Measurements from ENCODE around the gene ARHGAP32.
"Not testable (repeated sequence)": the region's sequence is repeated elsewhere in the genome, so short reads cannot be mapped to it uniquely, and the experiment has no call there.

ARHGAP32 gene

DNA sequence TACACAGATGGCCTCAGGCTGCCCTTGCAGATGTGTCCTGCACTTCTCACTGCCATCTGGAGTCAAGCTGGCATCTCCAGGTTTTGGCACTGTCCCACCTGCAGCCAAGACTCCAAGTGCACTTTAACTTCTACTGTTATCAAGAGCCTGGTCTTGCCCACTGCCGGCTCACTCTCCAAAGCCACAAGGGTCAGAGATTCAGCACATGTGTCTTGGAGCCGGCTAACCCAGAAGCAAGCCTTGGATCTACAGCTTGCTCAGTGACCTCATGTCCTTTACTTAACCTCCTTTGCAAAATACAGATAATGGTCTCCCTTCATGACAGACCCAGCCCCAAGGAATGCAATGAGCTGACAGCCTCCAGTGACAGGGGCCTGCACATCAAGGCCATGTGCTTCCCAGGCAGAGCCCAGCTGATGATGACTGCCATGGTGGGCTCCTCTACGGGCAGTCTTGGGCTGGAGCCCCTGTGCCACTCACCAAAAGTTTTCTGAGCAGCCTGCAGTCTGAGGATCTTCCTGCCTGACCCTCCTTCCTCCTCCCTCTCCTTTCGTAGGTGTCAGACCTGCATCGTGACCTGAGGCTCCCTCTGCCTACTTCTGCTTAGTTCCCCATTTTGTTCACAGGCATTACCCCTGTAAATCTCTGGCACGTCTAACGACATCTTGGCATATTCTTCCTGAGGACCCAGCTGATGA, 258.5 kb downstream of the ARHGAP32 start:
- DNase-seq (ENCODE audit: low read depth in 2 of 2), result no peak

DNA sequence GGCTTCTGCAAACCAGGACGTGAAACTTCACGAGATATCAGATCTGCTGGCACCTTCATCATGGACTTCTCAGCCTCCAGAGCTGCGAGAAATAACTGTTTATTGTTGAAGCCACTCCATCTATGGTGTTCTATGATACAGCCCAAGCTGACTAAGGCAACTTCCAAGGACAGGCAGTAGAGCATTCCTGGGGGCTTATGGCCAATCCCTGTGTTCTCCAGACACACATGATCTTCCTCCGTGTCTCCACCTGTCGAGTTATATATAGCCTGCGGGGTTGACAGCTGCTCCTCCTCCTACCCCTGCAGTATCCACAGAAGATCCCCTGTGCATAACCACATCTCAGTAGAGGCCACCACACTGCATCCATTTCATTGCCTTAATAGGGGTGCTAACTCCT, 260.5 kb downstream of the ARHGAP32 start:
- DNase-seq (ENCODE audit: low read depth in 2 of 2), result no peak

DNA sequence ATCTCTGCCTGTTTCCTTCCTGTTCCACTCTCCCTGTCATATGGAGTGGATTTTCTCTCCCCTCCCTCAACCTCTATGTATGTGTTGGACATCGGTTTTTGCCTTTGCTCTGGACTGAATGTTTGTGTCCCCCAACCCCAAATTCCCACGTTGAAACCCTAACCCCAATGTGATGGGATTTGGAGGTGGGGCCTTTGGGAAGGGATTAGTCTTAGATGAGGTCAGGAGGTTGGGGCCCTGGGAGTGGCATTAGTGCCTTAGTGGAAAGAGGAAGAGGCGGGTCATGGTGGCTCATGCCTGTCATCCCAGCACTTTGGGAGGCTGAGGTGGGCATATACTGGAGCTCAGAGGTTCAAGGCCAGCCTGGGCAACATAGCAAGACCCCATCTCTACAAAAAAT, 261.1 kb downstream of the ARHGAP32 start:
- no peak for DNase-seq (ENCODE audit: low read depth in 2 of 2)

DNA sequence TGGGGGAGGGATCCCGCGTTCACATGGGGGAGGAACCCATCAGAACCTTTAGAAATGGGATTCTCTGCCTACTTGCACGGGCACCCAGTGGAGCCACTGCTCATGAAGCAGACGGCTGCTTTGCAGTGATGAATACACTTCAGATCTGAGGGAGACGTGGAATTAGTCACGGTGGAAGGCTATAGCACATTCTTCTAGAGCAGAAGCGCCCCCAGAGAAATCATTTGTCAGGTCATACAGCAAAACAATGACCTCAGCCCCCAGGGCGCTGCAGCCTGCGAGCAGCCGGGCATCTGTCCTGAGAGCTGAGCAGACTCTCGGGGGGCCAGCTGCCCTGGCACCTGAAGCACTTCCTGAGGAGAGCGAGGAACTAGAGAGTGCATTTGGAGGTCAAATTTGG, 262.1 kb downstream of the ARHGAP32 start:
- DNase-seq (ENCODE audit: low read depth in 2 of 2), result no peak

DNA sequence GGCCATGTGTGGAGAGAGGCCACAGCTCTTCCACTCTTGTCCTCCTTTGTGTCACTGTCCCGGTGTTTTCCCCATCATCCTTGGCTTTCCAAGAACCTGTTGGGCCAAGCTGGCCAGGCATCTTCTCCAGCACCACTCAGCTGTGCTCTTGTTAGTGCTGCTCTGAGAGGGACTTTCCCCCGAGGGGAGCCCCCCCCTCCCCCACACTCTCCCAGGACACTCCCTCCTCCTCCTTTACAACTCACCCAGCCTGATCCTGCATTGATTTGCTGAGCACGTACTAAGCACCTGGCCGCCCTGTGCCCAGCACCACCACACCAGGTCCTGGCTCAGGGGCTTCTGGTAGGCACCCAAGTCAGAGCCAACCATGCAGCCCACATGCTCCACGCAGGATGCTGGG, 262.7 kb downstream of the ARHGAP32 start:
- DNase-seq (ENCODE audit: low read depth in 2 of 2), result no peak

DNA sequence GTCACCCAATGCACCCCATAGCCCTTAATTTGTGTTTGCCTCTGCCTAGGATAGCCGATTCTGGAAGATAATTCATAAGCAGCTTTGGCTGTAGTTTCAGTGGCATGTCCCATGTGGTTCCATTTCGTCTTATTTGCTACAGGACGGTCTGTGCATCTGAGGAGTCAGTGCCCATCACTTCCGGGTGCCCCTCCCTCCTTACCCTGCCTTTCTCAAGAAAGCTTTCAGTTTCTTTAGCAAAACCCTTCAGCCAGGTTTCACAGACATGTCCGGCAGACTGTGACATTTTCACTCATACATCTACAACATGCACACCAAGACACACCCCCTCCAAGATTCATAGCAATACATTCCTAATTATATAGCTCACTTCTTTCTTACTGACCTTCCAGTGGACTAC, 263.7 kb downstream of the ARHGAP32 start:
- no peak for DNase-seq (ENCODE audit: low read depth in 2 of 2)

DNA sequence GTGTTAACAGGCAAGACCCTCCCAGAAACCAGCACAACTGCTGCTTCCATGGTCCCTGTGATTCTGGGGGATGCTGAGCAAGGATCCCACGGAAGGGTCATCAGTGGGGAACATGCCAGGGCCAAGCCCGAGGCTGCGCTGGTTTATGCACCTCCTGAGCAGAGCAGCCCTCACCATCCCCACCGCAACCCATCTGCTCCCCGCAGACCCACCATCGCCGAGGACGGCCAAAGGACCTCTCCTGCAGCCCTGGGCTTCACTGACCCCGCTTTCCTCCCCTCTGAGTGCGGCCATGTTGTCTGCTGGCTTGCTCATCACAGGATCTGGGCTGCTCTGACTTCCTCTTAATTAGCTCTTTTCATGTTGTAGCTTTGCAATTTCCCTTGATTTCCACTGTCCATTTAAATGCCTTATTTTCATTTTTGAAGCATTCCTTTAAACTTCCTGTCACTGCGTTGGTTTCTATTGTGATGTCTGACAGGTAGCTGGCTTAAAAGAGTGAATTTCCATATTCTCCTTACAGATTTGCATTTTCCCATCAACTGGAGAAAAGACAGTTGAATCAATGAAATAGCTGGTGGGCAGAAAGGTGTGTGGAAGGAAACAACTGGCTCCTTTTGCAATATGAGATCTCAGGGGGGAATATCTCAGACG, 264.3 kb downstream of the ARHGAP32 start:
- no peak for DNase-seq (ENCODE audit: low read depth in 2 of 2)

DNA sequence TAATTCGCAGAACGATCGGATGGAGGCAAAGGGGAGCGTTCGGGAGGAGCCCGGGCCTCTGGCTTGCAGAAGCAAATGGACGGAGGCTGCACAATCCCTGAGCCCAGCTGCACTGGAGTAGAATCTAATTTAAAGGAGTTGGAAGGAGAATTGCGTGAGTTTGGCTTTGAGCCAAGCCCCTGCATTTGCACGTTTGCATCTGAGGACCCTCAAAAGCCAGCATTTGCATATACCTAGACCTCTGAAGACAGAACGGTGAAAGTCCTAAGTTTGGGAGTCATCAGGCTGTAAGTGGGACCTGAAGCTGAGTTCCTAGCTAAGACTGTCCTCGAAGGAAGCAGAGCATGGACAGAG, 265.0 kb downstream of the ARHGAP32 start:
- no peak for DNase-seq (ENCODE audit: low read depth in 2 of 2)

DNA sequence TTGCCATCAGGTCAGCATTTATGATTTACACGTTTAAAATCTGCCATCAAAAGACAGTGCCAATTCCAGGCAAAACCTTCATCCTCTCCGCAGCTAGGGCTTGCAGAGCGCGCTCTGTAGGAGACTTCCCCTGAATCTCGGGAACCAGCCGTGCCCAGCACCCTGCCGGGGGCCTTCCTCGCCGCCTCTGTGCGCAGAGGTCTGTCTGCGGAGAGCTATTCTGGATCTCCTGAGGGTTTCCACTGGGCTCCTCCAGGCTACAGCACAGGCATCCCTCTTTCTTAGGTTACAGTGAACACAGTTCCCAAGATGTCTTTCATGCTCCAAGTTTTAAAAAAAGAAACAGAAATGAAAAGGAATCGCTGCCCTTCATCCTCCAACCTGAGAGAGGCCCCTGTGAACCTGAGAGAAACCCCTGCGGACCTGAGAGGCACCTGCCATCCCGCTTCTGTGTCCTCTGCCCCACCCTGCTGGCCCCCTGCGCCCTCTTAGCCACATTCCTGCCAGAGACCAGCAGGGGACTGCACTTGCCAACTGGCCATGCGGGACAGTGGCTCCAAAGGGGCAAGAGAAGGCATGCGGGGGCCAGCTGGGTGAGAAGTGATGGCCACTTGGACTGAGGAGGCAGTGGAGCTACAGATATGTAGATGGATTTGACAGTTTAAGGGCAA, 265.6 kb downstream of the ARHGAP32 start:
- no peak for DNase-seq (ENCODE audit: low read depth in 2 of 2)

DNA sequence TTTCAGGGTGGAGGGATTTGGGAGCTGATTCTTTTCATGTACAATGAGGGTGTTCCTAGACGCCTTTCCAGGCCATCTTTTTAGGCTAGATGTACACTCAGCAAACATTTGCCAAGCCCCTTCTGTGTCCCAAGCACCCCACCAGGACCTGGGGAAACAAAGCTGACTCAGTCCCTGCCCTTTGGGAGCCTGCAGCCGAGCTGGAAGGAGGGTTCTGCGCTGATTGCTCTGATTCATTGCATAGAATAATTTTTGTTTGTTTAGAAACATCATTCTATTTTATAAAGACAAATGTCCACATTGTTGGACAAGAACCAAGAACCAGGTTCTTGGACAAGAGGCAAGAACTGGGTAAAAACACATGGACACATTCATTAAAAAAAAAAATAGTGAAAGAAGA, 266.1 kb downstream of the ARHGAP32 start:
- DNase-seq (ENCODE audit: low read depth in 2 of 2), result no peak

DNA sequence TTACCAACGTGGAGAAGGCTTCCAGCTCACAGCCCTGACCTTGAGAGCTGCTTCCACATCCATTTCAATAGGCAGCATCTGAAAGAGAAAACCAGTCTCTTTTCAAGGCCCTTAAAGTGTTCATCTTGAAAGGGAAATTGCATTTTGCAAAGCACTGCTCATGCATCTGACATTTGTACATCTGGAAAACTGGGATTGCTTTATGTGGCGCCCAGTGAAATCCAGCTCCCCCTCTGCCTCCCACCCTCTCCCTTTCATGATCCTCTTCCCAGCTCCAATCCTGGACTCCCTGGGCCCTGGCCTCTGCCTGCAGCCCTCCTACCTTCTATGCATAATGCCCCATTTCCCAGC, 266.9 kb downstream of the ARHGAP32 start:
- DNase-seq (ENCODE audit: low read depth in 2 of 2), result no peak

DNA sequence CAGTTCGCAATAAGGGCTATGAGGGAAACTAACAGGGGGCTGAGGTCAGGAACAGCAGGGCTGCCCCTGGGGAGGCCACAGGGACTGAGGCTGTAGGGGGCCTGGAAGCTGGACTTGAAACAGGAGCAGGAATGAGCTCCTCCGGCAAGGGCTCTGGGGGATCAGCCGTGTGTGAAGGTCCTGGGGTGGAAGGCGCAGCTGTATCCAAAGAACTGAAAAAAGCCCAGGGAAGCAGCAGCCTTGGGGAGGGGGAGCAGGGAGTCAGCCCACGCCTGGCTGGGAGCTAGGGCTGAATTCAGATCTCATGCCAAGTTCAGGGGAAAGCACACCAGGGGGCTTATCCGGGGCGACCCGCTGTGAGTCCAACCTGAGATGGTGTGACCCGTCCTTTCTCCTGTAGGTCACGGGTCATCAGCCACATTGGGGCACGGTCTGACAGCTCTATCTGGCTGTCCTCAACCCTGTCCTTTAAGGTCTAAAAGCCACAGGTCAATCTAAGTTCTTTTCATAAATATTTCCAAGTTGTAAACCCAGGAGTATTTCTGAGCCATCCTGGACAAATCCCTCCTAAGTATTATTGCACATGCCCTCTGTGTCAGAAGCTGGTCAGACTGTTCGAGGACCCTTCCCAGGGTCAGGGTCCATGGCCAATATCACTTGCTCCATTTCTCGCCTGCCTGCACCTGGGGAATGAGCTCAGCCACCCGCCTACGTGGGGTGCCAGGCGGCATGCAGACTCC, 267.4 kb downstream of the ARHGAP32 start:
- DNase-seq (ENCODE audit: low read depth in 2 of 2), result no peak

DNA sequence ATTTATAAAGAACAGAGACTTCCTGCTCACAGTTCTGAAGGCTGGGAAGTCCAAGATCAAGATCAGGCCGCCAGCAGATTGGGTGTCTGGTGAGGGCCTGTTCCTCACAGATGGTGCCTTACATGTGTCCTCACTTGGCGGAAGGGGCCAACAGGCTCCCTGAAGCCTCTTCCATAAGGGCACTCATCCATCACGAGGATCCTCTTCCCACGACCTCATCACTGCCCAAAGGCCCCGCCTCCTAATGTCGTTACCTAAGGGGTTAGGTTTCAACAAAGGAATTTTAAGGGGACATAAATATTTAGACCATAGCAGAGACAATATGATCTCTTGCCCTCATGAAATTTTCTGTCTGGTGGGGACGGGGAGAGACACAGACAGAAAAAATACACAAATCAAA, 268.0 kb downstream of the ARHGAP32 start:
- no peak for DNase-seq (ENCODE audit: low read depth in 2 of 2)

DNA sequence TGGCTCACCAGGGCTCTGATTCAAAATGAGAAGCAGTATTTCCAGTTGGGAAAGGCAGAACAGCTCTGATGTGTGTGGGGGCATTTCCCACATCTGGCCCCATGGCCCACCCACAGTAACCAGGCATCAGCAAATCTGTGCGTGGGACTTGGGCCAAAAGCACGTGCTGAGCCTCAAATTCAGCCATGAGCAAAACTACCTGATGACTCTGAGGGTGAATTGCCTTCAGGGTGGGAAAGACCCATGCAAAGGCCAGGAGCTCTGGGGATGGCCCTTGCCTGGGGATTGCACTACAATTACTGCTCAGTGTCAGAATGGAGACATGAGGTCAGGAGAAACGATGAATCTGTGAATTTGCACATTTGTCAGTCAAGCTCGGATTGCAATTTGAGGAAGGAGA, 270.3 kb downstream of the ARHGAP32 start:
- no peak for DNase-seq (ENCODE audit: low read depth in 2 of 2)

DNA sequence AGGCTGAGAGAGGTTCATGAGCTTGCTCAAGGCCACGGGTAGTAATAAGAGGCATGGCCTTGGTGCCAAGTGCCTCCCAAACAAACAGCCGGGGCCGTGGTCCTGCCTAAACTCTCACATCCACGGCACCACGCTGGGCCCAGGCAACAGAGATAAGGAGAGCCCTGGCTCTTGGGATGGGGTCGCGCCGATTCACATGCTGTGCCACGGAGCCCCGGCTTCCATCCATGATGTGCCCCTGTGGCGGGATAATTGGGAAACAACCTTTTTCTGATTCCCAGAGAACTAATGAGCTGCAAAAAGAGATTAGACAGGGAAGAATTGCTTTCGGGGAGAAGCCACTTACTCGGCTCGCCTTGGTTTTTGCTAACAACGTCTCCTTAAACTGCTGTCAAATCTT, 271.5 kb downstream of the ARHGAP32 start:
- no peak for DNase-seq (ENCODE audit: low read depth in 2 of 2)

DNA sequence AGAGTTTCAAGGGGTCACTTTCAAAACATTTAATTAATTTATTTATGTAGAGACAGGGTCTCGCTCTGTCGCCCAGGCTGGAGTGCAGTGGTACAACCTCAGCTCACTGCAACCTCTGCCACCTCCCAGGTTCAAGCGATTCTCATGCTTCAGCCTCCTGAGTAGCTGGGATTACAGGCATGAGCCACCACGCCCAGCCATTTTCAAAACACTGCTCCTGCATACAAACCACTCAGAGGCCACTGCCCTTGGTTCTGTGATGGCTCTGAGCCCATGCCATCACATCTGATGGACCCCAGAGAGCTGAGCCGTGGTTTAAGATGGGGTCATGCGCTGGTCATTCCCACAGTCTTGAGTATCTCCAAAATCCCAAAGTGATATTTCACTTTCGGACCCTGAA, 272.5 kb downstream of the ARHGAP32 start:
- DNase-seq (ENCODE audit: low read depth in 2 of 2), result not testable (repeated sequence)

DNA sequence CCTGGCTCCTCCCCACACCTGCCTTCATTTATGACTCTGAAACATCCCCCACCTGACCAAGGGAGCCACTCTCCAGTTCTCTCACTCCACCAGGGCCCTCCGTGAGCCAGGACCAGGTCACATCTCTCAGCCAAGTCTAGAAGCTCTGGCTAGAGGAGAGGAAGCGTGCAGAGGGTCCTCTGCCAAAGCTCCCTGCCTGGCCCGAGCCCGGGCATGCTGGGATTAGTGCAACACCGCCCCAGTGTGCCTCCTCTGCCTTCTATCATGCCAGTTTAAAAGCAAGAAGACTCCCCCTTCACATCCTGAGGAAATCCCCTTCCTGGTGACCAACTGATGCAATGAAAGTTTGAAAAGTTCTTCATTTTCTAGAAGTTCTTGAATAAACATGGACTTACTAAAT, 272.9 kb downstream of the ARHGAP32 start:
- DNase-seq (ENCODE audit: low read depth in 2 of 2), result no peak

DNA sequence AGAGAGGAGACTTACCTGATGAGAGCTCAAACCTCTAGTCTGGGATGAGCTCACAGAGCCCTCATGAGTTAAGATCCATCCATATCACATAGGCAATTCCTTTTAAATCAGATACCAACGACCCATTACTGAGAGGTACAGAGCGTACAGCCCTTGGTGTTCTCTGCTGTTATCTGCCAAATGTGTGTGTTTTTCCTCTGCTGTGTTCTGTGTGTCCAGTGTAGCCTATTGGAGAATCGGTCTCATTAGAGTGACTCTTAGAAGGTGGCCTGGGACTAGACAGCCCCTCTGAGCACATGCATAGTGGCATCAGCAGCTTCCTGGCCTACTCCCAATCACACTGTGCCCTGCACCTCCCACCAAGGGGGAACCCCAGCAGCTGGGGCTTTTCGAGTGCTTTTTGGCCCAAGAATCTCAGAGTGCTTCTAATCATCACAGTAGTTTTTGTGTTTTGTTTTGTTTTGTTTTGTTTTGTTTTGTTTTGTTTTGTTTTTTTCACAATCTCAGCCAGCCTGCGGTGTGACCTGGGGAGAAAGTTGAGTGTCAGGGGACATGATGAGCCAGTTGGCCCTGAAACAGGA, 274.9 kb downstream of the ARHGAP32 start:
- DNase-seq (ENCODE audit: low read depth in 2 of 2), result no peak

DNA sequence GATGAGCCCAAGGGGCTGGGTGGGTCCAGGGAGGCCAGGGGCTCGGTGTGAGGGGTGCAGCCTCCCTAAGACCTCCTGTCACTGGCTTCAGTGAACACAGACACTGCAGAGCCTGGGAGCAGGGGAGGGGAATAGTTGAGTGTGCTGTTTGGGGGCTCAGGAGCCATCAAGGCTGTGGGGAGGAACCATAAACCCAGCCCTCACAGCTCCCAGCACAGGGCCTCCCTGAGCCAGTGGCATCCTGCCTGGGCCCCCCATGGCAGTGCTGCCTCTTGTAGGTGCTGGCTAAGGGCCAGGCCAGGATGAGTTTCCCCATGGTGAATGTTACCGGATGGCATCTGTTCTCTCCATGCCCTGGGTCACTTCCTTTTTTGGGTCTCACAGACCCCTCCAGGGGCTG, 275.4 kb downstream of the ARHGAP32 start:
- DNase-seq (ENCODE audit: low read depth in 2 of 2), result no peak

DNA sequence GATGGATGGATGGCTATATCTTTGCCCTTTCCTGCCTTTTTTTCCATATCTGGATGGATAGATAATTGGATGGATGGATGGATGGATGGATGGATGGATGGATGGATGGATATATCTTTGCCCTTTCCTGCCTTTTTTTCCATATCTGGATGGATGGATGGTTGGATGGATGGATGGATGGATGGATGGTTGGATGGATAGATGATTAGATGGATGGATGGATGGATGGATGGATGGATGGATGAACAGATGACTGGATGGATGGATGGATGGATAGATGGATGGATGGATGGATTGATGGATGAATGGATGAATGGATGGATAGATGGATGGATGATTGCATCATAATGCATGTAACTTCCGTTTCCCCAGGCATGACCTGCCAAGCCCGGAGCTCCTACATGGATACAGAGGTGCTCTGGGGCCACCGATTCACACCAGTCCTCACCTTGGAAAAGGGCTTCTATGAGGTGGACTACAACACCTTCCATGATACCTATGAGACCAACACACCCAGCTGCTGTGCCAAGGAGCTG, 276.0 kb downstream of the ARHGAP32 start:
- DNase-seq (ENCODE audit: low read depth in 2 of 2), result no peak

DNA sequence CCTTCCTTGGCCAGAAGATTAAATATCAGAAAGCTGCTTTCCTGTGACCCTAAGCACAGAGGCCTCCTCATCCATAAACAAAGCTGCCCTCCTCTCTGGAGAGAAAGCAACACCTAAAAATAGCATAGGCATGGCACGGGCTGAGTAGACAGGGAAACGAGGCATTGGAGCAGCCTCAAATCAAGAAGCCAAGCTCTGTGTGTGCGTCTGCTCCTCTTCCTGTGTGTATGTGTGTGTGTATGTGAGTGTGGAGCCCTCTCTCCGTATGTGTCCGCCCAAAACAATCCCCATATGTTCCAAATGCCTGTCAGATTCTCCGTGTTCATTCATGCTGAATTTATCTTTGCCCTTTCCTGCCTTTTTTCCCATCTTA, 277.0 kb downstream of the ARHGAP32 start:
- no peak for DNase-seq (ENCODE audit: low read depth in 2 of 2)

Data from activated CD4-positive, alpha-beta T cell treated with anti-CD3 and anti-CD28 coated beads for 24 hours (primary cell).